ENCODE data around the gene SPG11. TPM values are rescaled to one million over a fixed set of nuclear protein-coding genes. Genes with fewer than 3 reads are reported as not detected.
A peak's percentile ranks its signal among the peaks of the same experiment; 100 is the strongest.

Gene SPG11
- total RNA-seq, 1 donor from 2014 or later = 97.6 TPM

DNA sequence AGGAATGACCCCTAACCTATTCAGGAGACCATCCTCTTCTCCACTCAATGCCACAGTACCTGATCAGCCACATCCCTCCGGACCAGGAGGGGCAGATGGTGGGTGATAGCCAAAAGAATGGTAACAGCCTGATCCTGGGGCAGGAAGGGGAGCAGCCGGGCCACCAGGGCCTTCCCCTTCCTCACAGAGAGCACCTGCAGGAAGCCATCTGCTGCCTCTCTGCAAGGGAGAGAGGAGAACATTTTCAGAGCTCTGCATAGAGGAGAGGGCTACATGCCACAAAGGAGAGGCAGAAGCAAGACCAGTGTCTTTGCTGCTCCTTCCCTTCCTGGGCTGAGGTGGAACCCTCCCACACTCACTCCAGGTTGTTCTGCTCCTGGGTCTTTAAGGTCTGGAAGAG is 5.5 kb upstream of the SPG11 start:
- Histone ChIP-seq H3K4me3 (no peak overlapping the region), H3K36me3 (no peaks in the 10 kb centered on the region), H3K4me1 (peaks cover 4% of the 10 kb centered on the region), H3K9me3 (no peaks in the 10 kb centered on the region), H3K27me3 (no peaks in the 10 kb centered on the region), H3K27ac (no peak overlapping the region)
- ATAC-seq (no peak), DNase-seq (no peak)
- intact Hi-C loops (cut with DNase I) = loop anchor here (10.0 kb wide), 1 partner anchor 46 kb away; the partner anchor contains the start of genes B2M and PATL2
- TF ChIP-seq, protein P1, sequence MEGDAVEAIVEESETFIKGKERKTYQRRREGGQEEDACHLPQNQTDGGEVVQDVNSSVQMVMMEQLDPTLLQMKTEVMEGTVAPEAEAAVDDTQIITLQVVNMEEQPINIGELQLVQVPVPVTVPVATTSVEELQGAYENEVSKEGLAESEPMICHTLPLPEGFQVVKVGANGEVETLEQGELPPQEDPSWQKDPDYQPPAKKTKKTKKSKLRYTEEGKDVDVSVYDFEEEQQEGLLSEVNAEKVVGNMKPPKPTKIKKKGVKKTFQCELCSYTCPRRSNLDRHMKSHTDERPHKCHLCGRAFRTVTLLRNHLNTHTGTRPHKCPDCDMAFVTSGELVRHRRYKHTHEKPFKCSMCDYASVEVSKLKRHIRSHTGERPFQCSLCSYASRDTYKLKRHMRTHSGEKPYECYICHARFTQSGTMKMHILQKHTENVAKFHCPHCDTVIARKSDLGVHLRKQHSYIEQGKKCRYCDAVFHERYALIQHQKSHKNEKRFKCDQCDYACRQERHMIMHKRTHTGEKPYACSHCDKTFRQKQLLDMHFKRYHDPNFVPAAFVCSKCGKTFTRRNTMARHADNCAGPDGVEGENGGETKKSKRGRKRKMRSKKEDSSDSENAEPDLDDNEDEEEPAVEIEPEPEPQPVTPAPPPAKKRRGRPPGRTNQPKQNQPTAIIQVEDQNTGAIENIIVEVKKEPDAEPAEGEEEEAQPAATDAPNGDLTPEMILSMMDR (IDR thresholded peaks at IDR 0.05) = no peak

DNA sequence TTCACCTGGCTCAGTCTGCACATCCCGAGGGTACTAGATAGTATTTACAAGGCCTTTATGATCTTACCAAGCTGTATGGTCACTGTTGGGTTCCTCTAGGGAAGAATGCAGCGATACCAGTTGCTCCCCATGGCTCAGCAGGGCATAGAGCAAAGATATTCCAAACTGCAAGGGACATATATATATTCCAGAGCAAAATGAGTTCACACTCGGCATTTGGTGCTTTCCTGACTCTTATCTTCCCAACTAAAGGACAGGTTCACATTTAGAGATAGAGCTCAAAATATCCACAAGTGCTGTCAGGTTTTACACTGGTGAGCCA is 3.5 kb upstream of the SPG11 start:
- Histone ChIP-seq H3K36me3 (no peaks in the 10 kb centered on the region), H3K4me3 (no peak overlapping the region), H3K4me1 (peaks cover 10% of the 10 kb centered on the region), H3K27ac (peak overlapping the region; percentile 51), H3K27me3 (no peaks in the 10 kb centered on the region), H3K9me3 (no peaks in the 10 kb centered on the region)
- TF ChIP-seq, protein P1 (IDR thresholded peaks at IDR 0.05) = no peak
- intact Hi-C loops (cut with DNase I) = loop anchor here (10.0 kb wide), 1 partner anchor 48 kb away; the partner anchor contains the start of genes B2M and PATL2
- no peak for DNase-seq
- no peak for ATAC-seq

DNA sequence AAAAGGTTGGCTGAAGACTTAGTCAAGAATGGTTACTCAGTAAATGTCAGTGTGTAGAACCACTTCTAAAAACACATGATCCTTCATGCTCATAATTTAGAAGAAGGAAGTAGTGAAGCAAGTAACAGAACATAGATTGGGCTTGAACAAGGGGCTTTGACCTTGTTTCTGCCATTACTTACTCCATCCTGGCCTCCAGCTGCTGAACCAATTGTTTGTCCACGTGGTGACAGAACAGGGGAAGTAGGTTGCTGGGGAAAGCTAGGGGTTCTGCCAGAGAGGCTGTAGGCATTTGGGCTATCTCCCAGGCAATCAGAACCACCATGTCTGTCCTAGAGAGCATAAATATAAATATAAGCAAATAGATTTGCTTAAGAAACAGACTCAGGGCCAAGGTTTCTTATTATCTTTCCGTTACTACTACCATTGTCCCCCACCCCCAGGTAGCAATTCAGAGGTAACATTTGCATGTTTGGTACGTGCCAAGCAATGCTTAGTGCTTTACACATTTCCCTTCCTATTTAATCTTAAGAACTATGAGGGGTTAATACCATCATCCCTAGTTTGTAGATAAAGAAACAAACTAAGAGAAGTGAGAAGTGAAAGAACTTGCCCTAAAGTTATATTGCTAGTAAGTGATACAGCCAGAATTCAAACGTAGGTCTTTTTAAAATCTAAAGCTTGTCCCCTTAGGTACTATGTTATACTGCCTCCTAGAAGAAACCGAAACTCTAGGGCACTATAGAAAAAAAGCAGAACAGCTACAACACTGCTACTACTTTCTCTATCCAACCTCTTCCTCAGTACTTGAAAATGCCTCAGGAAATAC is 3.0 kb upstream of the SPG11 start:
- Histone ChIP-seq H3K27me3 (no peaks in the 10 kb centered on the region), H3K4me3 (no peak overlapping the region), H3K27ac (peak overlapping the region; percentile 51), H3K4me1 (peaks cover 16% of the 10 kb centered on the region), H3K36me3 (no peaks in the 10 kb centered on the region), H3K9me3 (no peaks in the 10 kb centered on the region)
- ATAC-seq = no peak
- DNase-seq = no peak
- intact Hi-C loops (cut with DNase I) = loop anchor here (10.0 kb wide), 1 partner anchor 48 kb away; the partner anchor contains the start of genes B2M and PATL2
- TF ChIP-seq, protein P1 (IDR thresholded peaks at IDR 0.05) = no peak

DNA sequence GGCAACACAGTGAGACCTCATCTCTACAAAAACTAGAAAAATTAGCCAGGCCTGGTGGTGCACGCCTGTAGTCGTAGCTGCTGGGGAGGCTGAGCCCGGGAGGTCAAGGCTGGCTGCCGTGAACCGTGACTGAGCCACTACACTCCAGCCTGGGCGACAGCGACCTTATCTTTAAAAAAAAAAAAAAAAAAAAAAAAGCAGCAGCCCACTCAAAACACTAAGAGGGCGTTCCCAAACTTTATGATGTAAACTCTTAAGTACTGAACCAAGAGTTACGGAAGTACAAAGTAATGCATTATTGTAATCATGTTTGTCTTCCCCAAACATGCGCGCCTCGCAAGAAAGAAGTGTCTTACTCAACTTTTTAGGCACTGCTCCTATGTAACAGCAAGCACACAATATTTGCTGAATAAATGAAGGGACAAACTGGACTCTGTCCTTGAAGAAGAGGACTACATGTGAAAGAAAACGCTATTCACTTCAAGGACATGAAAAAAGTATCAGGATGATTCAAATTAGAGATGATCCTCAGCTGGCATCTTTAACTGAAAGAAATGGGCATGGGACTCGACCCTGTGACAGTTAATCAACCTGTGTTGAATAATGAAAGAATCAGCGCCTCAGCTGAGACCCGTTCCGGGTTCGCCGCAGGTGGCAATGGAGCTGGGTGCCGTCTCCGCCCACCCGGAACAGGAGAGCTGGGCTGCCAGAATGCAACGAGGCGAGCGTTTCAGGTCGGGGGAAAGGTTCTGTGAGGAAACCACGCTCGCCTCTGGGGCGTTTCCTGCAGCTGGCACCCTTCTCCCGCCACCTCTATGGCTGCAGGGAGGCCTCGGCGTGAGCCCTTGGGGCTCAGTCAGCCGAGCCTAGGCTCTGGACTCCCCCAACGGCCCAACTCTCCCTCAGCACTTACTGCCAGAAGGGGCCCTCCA is 718 bp downstream of the SPG11 start:
- Histone ChIP-seq H3K27ac (peak overlapping the region; percentile 99), H3K27me3 (no peaks in the 10 kb centered on the region), H3K36me3 (peaks cover 21% of the 10 kb centered on the region), H3K9me3 (no peaks in the 10 kb centered on the region), H3K4me3 (peak overlapping the region; percentile 91), H3K4me1 (peaks cover 24% of the 10 kb centered on the region)
- DNase-seq (peak; percentile 88), ATAC-seq (peak; percentile 66)
- intact Hi-C loops (cut with DNase I) = loop anchor here (10.0 kb wide), 1 partner anchor 52 kb away; the partner anchor contains the start of genes B2M and PATL2
- TF ChIP-seq, protein P1 (IDR thresholded peaks at IDR 0.05) = no peak

DNA sequence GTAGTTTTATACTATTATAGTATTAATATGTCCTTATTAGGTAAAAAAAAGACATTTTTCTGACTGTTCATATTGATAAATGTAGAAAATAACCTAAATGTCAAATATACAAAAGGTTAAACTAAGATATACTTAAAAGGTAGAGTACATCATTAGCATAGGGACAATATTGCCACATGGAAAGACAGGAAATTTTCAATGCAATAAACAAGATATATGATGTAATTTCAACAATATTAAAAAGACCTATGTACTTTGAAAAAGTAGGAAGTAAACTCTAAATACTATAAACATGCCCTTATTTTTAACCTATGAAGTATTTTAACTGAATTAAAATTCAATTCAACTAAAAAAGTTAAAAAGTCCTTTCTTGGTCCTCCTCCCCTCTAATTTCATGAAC is 1.9 kb downstream of the SPG11 start:
- ATAC-seq (no peak), DNase-seq (no peak)
- TF ChIP-seq, protein P1 (IDR thresholded peaks at IDR 0.05) = no peak
- Histone ChIP-seq H3K27ac (peak overlapping the region; percentile 99), H3K4me1 (peaks cover 24% of the 10 kb centered on the region), H3K27me3 (no peaks in the 10 kb centered on the region), H3K4me3 (peak overlapping the region; percentile 91), H3K9me3 (no peaks in the 10 kb centered on the region), H3K36me3 (peaks cover 32% of the 10 kb centered on the region)
- intact Hi-C loops (cut with DNase I) = loop anchor here (10.0 kb wide), 1 partner anchor 53 kb away; the partner anchor contains the start of genes B2M and PATL2

Data from upper lobe of right lung (tissue), 1 donor.